ENCODE measurements around the gene GPC5.

Gene GPC5

DNA sequence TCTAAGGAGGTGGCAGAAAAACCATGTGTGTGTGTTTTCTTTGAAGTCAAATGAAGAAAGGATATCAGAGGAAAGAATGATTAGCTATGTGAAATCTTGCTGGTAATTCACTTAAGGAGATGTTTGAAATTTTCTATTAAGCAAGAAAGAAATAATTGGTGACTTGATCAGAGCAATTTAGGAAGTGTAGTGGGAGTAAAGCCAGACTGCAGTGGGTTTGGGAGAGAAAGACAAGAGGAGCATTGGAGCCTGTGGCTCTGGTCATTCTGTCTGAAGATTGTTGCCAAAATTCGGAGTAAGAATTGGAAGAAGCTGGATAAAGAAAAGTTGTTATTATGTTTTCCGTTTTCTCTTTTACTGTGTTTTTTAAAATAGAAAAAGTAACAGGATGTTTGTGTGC is 640.5 kb downstream of the GPC5 start:
- no peak for DNase-seq

GRCh38 chr13:92042522-92042921 is 644.1 kb downstream of the GPC5 start:
- no peak for DNase-seq

GRCh38 chr13:92044351-92044750 is 645.9 kb downstream of the GPC5 start:
- no peak for DNase-seq

GRCh38 chr13:92054389-92054788 is 656.0 kb downstream of the GPC5 start:
- no peak for DNase-seq

GRCh38 chr13:92074658-92075057 is 676.2 kb downstream of the GPC5 start:
- no peak for DNase-seq

GRCh38 chr13:92097337-92097903 is 699.0 kb downstream of the GPC5 start:
- no peak for DNase-seq

DNA sequence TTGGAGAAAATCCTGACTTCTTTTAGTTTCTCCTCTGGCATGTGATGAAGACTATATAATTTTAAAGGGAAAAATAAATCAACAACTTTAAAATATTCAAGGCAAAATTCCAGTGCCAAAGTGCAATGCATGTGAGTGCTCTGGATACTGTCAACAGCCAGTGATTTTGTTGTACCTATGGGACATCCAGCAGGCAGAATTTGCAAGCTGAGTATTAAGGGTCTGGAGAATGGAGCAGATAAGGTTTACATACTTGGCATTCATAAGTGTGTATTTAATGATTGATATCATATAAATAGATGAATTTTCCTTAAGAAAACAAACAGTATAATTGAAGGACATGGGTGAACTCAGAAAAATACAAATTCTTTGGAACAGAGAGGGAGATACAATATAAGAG is 703.4 kb downstream of the GPC5 start:
- no peak for DNase-seq

DNA sequence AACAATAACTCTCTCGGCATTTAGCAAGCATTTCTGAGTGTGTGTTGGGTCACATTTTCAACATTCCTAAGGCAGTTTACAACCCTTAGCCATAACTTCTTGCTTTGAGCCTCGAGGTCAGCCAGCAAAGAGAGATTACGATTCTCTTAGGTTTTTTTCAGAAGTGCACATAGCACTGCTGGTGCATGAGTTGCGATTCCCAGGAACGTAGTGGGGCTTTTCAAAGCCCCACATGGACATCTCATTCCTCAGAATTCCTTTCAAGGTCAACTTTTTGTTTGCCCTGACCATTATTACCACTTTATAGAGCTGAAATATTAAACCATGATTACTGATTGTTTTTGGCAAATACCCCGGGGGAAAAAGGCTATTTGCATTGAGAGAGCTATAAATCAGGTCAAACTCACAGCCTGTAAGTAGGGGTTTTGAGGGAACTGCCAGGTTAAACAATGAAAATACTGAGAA is 705.3 kb downstream of the GPC5 start:
- no peak for DNase-seq

GRCh38 chr13:92122186-92122853 is 723.9 kb downstream of the GPC5 start:
- no peak for DNase-seq

DNA sequence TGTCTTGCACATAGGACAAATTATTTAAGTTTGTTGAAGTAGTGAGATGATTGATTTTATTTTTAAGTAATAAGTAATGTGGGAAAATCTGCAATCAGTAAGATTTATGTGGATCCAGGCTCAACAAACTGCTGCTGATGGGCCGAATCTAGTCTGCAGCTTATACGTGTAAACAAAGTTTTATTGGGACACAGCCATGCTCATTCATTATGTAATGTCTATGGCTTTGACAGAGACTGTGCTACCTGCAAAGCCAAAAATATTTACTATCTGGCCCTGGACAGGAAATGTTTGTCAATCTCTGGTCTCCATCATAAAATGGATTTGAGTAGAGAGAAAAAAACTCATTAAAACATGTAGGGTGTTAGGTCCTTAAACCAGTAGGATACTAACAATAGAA is 728.0 kb downstream of the GPC5 start:
- no peak for DNase-seq

DNA sequence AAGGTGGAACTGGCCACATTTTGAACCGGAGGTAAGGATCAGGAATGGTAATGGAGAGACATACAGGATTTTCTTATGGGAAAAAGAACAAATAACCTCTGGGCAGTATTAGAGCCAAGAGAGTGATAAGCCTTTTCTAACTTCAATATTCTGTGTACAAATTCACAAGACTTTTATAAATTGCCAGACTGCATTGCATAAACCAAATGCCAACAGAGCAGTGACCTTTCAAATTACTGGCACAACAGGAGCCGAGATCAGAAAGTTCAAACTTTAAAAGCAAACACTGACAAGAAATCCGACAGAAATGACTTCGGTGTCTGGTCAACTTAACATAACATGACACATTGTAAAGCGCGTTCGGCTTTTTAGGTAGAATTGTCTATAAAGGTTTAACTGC is 737.1 kb downstream of the GPC5 start:
- no peak for DNase-seq

DNA sequence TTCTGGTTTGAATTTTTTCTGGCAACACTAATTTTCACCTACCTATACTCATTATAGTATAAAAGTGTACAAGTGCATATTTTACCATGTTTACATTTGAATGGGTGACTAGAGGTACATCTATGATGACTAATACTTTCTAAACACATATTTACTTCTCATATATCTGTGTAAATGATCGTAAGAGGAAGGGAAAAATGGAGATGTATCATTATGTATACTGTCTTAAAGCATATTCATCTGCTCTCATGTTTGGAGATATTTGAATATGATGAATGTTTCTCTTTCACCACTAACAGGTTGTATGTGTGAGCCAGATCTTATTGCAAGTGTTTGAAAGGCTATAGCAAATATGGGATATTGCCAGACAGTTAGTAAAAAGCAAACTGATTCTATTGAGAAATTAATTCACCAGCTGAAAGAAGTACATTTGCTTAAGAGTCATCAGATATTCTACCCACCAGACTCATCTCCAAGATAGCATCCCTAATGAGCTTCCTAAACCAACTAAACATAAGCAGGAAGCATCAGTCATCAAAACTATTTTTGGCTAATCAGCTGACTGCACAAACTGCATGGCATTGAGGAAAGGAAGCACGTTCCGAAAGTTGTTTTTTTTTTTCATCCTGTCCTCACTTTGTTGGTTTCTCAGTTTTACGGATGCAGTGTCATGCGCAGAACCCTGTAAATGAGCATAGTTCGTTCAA is 738.2 kb downstream of the GPC5 start:
- DNase-seq: no peak

GRCh38 chr13:92137520-92137919 is 739.1 kb downstream of the GPC5 start:
- DNase-seq: no peak

DNA sequence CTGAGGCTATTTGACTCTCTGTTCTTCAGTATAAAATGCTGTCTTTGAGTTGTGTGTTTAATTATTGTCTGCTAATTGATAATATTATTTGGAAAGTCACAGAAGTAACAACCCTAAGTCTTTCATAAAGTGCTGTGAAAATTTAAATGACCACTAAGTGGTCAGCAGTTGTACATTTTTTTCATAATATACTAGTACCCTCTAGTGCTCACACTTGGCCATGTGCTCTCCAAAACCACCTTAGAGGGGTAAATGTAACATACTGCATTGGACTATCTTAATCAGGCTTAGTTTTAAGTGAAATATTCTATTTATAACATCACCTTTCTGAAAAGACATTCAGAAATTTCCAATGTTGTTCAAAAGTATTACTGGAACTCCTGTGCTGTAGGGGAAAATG is 745.3 kb downstream of the GPC5 start:
- no peak for DNase-seq

- DNase-seq: no peak
Measured at GRCh38 chr13:92150606-92151005, 752.2 kb downstream of the GPC5 start.

GRCh38 chr13:92158346-92158745 is 759.9 kb downstream of the GPC5 start:
- DNase-seq: no peak

DNA sequence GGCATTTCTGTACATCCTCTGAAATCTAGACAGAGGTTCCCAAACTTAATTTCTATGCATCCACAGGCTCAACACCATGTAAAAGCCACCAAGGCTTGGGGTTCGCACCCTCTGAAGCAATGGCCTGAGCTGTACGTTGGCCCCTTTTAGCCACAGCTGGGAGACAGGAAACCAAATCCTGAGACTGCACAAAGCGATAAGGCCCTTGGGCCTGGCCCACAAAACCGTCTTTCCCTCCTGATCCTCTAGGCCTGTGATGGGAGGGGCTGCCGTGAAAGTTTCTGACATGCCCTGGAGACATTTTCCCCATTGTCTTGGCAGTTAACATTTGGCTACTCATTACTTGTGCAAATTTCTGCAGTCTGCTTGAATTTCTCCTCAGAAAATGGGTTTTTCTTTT is 766.4 kb downstream of the GPC5 start:
- DNase-seq: no peak

- DNase-seq: no peak
Measured at GRCh38 chr13:92172191-92172590, 773.8 kb downstream of the GPC5 start.

- no peak for DNase-seq
Measured at GRCh38 chr13:92173254-92173653, 774.8 kb downstream of the GPC5 start.

- no peak for DNase-seq
Measured at GRCh38 chr13:92175330-92175729, 776.9 kb downstream of the GPC5 start.

DNA sequence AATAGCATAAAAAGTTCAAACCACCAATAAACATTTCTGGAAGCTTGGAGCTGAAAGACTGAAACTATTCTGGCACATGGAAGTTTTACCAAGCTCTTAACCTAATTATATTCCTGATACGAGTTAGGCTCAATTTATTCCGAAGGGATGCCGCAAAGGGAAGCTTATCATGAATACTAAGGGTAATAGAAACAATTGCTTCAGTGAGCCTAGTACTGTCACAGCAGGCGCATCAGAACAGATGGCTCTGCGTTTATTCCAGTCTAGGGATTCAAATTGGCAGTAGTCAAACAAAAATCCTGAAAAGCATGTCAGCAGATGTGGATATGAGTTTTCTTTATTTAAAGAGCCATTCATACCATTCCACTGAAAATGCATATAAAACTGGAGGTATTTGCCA is 779.5 kb downstream of the GPC5 start:
- DNase-seq: no peak

DNA sequence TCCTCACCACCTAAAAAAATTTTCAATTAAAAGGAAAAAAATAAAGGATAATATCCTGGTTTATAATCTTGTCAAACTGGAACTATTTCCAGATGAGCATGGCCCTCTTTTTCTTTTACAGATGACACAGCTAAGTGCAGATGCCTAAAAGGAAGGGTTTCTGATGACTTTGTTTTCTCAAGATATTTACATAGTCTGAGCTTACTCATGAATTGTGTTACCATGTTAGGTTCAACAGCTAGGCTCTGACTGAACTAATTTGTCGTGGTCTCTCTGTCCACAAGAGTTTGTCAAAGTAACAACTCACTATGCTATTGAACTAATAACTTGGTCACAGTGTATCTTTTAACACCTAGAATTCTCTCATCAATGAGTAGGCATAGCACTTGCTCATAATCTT is 780.8 kb downstream of the GPC5 start:
- DNase-seq: no peak

- DNase-seq: no peak
Measured at GRCh38 chr13:92187378-92187989, 789.1 kb downstream of the GPC5 start.

DNA sequence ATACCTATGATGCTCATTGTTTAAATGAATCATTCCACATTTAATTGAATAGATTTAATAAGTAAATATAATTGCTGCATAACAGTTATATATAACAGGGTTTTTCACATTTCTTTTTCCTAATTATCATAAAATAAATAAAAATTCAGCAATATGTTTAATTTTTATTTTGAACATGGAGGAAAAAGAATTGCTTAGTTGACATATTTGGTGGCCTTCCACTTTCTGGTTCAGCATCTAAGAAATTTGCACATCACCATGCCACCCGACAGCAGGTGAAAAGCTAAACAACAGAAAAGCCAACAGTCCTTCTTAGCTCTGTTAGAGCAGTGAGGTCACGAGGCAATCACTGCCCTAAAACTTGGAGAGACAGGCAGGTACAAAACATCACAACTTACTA is 790.2 kb downstream of the GPC5 start:
- no peak for DNase-seq

Data from activated naive CD4-positive, alpha-beta T cell treated with anti-CD3 and anti-CD28 coated beads, Interleukin-2, amount 50 U/mL, for 16 hours (primary cell).